CD4-positive, alpha-beta T cell treated with Interleukin-15 for 1 hour (primary cell): Measurements from ENCODE around the gene ADGRB3.
"Not testable (repeated sequence)": the region's sequence is repeated elsewhere in the genome, so short reads cannot be mapped to it uniquely, and the experiment has no call there.

ENCODE experiments used
- DNase-seq: peaks from one replicate; pipeline ENCODE4 v3.0.0-alpha.2; 2020

ADGRB3 gene

GRCh38 chr6:68973066-68973465 lies 338.0 kb downstream of the ADGRB3 start:
- no peak for DNase-seq

GRCh38 chr6:68975064-68975463 lies 340.0 kb downstream of the ADGRB3 start:
- DNase-seq = no peak

GRCh38 chr6:68975816-68976215 lies 340.7 kb downstream of the ADGRB3 start:
- no peak for DNase-seq

GRCh38 chr6:68976260-68976659 lies 341.2 kb downstream of the ADGRB3 start:
- DNase-seq = no peak

- no peak for DNase-seq
Measured at GRCh38 chr6:68978411-68978810, 343.3 kb downstream of the ADGRB3 start.

GRCh38 chr6:68981668-68982067 lies 346.6 kb downstream of the ADGRB3 start:
- DNase-seq = not testable (repeated sequence)

- no peak for DNase-seq
Measured at GRCh38 chr6:68988698-68989097, 353.6 kb downstream of the ADGRB3 start.

GRCh38 chr6:68990317-68990716 lies 355.2 kb downstream of the ADGRB3 start:
- DNase-seq = no peak

- no peak for DNase-seq
Measured at GRCh38 chr6:68993911-68994310, 358.8 kb downstream of the ADGRB3 start.

- no peak for DNase-seq
Measured at GRCh38 chr6:68994521-68994920, 359.4 kb downstream of the ADGRB3 start.

GRCh38 chr6:69005199-69005598 lies 370.1 kb downstream of the ADGRB3 start:
- DNase-seq = no peak

- DNase-seq = no peak
Measured at GRCh38 chr6:69007781-69008180, 372.7 kb downstream of the ADGRB3 start.

- no peak for DNase-seq
Measured at GRCh38 chr6:69012211-69012610, 377.1 kb downstream of the ADGRB3 start.

- DNase-seq = no peak
Measured at GRCh38 chr6:69012876-69013275, 377.8 kb downstream of the ADGRB3 start.

- DNase-seq = no peak
Measured at GRCh38 chr6:69018906-69019305, 383.8 kb downstream of the ADGRB3 start.

- DNase-seq = no peak
Measured at GRCh38 chr6:69019832-69020231, 384.8 kb downstream of the ADGRB3 start.

- DNase-seq = no peak
Measured at GRCh38 chr6:69022993-69023392, 387.9 kb downstream of the ADGRB3 start.

- no peak for DNase-seq
Measured at GRCh38 chr6:69026243-69026642, 391.2 kb downstream of the ADGRB3 start.

- DNase-seq = no peak
Measured at GRCh38 chr6:69026715-69027114, 391.6 kb downstream of the ADGRB3 start.

- DNase-seq = no peak
Measured at GRCh38 chr6:69027861-69028260, 392.8 kb downstream of the ADGRB3 start.

- no peak for DNase-seq
Measured at GRCh38 chr6:69038841-69039240, 403.8 kb downstream of the ADGRB3 start.

- DNase-seq = no peak
Measured at GRCh38 chr6:69042297-69042696, 407.2 kb downstream of the ADGRB3 start.

GRCh38 chr6:69044534-69044933 lies 409.5 kb downstream of the ADGRB3 start:
- DNase-seq = no peak

GRCh38 chr6:69059413-69059812 lies 424.3 kb downstream of the ADGRB3 start:
- DNase-seq = no peak

- DNase-seq = no peak
Measured at GRCh38 chr6:69061066-69061465, 426.0 kb downstream of the ADGRB3 start.

GRCh38 chr6:69063401-69063800 lies 428.3 kb downstream of the ADGRB3 start:
- no peak for DNase-seq
